Activated CD4-positive, alpha-beta T cell treated with anti-CD3 and anti-CD28 coated beads, Interleukin-2, amount 50 U/mL, for 16 hours (primary cell): ENCODE measurements around the gene MIPEP.
"Not testable (repeated sequence)": the region's sequence is repeated elsewhere in the genome, so short reads cannot be mapped to it uniquely, and the experiment has no call there.

Source experiments
- DNase-seq: peaks from one replicate; pipeline ENCODE4 v3.0.0-alpha.2; 2020

MIPEP gene

GRCh38 chr13:23888658-23889614 lies at the start of gene MIPEP:
Gene MIPEP (minus strand): TSS chr13:23889400. CDS start chr13:23889320, 80 bp downstream.
- peak; percentile 95 for DNase-seq

- no peak for DNase-seq
Measured at GRCh38 chr13:23934520-23934919, 45.3 kb upstream of the MIPEP start.

DNA sequence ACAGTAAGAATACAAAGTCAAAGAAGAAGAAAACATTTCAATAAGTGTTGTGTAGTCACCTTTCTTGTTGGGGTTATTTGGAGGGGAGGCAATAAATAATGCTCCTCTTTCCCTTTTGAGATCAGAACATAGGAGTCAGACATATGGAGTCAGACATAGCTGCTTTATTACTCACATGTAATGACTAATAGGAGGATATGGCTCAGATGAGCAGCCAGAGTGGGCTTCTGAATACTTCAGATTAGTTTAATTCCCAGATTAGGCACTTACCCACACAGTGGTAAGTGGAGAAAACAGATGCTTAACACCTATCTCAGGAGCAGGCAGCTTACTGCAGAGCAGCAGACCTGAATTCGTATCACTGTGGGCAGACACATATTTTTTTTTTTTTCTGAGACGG lies 39.8 kb upstream of the MIPEP start:
- DNase-seq: no peak

DNA sequence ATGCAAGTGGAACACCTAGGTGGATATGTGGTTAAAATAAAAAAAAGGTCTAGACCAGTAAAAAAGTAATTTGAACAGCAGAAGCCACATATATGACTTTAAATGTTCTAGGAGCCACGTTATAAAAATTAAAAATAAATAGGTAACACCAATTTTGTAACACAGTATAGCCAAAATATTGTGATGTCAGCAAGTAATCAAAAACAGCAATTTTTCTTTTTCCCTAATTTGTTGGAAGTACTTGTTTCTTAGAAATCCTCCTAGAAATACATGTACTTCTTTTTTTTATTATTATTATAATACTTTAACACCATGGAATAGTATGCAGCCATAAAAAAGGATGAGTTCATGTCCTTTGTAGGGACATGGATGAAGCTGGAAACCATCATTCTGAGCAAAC lies 33.8 kb upstream of the MIPEP start:
- DNase-seq: no peak

- DNase-seq: no peak
Measured at GRCh38 chr13:23922005-23922932, 33.1 kb upstream of the MIPEP start.

DNA sequence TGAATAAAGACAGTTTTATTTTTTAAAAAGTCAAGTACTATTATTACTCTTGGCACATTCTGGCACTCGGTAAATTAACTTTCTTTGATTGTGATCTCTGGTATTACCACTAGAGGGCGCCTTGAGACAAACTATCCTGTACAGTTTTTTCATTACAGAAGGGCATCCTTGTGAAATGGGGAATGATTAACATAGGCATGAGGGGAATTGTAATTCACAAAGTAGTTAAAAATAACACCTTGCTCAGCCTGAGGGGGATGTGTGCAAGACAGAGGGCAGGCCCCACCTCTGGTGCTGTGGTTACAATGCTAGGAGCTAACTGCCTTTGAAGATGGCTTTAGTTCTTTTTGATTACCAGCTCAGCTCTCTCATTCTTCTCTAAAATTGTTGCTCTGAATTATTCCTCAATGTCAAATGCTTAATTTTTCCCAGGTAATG lies 32.3 kb upstream of the MIPEP start:
- DNase-seq: peak; percentile 58

DNA sequence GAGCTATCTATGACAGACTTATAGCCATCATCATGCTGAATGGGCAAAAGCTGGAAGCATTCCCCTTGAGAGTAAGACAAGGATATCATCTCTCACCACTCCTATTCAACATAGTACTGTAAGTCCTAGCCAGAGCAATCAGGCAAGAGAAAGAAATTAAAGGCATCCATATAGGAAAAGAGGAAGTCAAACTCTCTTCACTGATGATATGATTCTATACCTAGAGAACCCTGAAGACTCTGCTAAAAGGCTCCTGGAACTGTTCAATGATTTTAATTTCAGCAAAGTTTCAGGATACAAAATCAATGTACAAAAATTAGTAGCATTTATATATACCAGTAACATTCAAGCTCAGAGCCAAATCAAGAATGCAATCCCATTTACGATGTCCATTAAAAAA lies 29.8 kb upstream of the MIPEP start:
- DNase-seq: no peak

DNA sequence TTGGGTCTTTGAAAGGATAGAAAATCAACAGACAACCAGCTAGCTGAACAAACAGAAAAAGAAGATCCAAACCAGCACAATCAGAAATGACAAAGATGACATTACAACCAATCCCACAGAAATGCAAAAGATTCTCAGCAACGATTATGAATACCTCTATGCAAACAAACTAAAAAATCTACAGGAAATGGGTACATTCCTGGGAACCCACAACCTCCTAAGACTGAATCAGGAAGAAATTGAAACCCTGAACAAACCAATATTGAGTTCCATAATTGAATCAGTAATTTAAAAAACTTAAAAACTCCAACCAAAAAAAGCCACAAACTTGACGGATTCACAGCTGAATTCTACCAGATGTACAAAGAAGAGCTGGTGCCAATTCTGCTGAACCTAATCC lies 29.0 kb upstream of the MIPEP start:
- no peak for DNase-seq

DNA sequence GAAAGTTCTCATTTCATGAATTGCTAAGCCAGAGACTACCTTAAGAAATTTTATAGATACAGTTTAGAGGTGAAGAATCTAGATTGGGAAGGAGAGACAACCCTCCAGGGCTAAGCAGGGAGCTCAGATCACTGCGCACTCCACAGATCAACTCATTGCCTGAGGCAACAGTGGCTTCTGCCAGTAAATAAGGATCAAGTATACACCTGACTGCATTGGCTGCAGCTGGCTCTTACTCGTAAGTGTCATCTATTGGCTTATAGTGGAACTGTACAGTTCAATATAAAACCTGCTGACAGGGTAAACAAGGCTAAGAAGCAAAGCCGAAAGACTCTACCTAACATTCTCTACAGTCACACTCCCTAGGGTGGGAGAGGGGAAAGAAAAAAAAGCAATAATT lies 26.1 kb upstream of the MIPEP start:
- no peak for DNase-seq

DNA sequence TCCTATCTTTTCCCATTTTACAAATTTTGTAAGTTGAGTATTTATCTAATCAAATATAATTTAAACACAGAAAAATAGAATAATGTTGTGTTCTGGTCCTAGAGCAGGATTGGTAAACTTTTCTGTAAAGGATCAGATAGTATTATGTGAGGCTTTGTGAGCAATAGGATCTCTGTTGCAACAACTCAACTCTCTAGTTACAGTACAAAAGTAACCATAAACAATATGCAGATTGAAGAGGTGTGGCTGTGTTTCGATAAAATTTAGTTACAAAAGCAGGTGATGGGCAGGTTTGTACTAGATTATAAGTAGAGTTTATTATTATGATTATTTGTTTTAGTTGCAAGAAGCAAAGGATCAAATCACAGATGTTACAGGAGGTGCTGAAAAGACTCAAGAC lies 23.3 kb upstream of the MIPEP start:
- DNase-seq: no peak

GRCh38 chr13:23909606-23910005 lies 20.4 kb upstream of the MIPEP start:
- DNase-seq: no peak

DNA sequence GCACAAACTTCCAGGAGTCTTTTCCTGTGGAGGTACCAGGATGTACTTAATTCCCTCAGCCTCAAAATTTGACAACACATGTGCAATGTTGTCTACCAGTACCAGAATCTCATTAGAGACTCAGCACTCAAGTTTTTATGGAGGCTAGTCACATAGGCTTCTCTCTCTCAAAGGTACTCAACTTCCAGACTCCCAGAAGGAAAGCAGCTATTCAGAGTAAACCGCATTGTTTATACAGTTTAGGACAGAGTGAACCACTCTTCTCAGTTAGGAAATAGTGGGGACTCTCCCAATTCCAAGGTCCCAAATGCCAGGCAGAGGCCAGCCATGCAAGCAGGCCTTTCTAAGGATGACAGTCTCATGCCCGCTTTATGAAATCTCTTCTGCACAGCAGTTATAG lies 16.6 kb upstream of the MIPEP start:
- DNase-seq: no peak

DNA sequence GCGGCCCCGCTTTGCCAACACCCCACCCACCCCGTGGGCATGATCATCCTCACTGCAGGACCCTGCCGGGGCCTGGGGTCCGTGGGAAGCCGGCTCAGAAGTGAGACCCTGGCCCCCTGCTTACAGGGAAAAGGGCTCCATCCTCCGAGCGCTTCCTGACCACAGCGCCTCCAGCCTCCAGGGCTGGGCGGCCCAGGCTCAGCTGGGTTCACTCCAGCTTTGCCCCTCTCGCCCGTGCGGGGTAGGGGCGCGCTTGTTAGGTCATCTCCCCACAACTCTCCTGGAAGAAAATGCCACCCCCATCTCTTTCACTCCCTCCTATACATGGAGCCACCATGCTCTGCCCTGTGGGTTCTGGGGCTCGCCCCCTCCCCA lies 14.7 kb upstream of the MIPEP start:
- DNase-seq: no peak

DNA sequence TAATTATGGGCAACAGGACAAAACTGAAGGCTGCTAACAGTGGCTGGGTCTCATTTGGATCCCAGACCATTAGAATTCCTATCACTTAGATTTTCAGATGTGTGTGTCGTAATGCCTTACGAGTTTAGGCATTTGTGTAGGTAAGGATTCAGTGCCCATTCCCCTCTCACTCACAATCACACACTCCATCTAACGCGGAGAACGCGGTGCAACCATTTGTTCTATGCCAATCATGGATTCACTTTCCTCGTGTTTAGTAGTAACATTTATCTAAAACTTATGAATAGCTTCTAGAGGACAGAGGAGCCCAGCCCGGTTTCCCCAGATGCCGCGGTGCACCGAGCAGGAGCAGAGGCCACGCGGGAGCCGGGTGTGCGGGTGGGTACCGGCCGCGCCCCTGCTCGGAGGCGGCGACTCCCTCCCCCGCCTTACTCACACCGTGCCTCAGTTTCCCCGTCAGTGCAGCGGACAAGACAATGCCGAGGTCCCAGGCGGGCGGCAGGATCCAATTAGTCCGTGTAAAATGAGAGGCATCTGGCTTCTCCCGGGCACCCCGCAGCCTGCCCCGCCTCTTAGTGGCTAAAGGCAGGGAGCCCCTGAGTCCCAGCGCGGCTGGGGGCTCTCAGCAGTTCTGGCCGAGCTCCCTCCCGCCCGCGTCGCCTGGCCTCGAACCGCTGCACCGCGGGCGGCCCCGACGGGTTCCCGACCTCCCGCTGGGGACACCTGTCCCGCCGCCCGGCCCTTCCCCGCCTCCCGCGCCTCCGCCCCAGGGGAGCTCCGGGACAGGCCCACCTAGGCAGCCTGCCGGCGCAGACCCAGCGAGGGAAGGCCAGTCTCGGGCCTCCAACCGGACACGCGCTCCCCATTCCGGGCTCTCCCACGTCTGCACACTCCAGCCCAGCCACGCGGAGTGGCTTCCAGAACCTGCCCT lies 14.0 kb upstream of the MIPEP start:
- no peak for DNase-seq

DNA sequence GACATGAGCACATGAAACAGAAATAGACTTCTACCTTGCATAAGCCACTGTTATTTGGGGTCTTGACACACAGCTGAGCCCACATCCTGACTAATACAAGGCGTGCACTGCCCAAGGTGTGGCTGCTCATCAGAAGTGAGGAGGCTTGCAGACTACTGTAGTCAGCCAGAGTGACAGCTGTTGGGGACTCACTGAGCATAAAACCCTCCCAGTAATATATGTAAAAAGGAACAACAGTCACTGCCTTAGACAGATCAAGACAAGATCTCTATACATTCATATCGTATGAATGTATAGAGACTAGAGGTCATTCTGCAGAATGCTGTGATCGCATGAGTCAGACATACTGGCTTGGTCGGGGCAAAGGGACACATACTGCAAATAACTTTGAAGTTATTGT lies 12.2 kb upstream of the MIPEP start:
- DNase-seq: no peak

DNA sequence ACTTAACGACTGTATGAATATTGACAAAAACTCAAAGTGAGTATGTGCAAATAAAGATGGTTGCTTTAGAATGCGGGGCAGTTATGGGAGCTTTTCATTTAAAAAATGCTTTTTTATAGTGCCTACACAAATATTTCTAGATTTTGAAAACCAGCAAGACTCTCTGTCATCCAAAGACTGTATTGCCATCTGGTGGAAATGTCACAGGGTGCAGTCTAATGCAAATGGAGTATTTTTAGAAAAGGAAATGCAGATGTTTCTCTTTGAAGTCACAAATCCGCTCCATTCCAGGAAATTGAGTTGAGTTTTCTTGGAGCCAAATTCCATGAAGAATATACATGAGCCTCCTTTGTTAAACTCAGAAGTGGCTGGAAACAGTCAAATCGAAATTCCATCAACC lies 10.4 kb upstream of the MIPEP start:
- DNase-seq: peak; percentile 48

DNA sequence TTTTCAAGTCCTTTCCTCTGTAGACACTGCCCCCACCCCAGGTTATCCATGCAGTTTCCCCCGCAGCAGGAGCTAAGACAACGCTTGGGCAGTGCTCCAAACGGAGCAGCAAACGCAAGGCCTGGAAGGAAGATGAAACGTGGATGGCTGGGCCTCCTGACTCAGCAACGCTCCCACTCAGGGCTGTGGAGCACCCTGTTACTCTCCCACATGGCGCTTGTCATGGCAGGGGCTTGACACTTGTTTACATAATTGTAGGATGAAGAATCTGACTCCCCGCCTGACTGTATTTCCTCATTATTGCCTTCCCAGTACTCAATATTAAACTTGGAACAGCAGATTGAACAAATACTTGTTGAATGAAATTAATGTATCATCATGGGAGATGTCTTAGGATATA lies 8.9 kb upstream of the MIPEP start:
- no peak for DNase-seq

GRCh38 chr13:23897452-23897919 lies 8.3 kb upstream of the MIPEP start, which contains the start of gene C1QTNF9B:
Gene C1QTNF9B (minus strand): TSS chr13:23897502.
- DNase-seq: not testable (repeated sequence)

DNA sequence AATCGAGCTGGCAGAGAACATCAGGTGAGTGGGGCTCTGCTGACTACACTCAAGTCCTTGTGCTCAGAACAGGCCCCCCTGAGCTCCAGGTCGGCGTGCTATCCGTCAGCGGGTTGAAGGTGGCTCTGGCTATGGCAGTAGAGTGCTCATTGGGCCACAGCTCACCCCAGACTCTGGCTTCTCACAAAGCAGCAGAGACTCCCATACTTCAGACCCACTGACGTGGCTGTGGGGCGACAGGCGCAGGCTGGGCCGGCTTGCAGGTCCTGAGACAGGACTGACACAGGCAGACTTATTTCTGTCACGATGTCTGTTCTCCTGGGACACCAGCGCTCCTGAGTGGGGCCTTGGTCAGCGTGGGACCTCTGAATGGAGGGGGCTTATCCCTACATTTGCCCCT lies 5.5 kb upstream of the MIPEP start:
- not testable (repeated sequence) for DNase-seq

DNA sequence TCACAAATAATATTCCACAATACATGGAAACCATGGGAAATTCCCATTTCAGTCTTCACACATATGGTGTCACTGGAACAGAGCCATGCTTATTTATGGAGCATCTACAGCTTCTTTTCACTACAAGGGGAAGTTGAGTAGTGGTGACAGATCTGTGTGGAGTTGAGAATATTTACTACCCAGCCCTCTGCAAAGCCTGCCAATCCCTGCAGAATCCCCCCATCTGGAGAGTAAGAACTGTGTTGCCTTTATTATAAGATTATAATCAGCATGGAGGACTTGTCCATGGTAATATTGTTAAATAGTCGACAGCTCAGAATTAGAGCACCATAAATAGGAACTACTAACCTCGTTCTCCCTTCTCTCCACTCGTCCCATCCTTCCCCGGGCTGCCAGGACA lies 4.6 kb upstream of the MIPEP start:
- DNase-seq: not testable (repeated sequence)

DNA sequence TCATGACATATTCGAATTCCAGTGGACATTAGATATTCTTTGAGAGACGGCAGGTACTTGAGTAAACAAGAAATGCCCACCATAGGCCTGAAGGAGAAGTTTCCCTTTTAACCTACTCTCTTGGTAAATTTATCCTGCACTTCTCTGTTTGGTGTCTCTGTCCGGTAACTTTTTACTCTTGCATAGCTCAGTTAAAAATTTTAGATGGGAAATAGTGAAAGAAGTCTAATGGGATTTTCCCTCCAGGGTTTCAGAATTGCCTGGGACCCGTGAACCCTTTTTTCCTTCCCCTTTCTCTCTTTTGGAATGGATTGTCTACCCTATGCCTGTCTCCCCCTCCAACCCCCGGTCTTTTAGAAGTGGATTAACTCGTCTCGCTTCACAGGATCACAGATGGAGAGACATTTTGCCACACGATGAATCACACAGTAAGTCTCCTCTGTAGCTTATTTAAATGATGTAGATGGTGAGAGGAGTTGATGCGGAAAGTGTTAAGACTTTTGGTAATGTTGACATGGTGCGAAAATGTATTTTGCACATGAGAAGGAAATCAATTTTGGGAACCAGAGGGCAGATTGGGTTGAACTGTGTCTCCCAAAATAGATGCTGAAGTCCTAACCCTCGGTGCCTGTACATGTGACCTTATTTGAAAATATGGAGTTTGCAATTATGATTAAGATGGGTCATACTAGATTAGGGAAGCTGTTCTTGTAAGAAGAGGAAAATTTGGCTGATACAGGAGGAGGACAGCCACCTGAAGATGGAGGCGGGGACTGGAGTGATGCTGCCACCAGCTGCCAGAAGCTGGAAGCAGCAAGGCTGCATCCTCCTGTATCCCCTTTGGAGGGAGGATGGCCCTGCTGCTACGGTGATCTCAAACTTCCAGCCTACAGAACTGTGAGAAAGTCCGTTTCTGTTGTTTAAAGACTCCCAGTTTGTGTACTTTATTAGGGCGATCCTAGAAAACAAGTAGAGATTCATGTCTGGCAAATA lies 711 bp upstream of the MIPEP start:
- DNase-seq: no peak
